Stimulated activated CD8-positive, alpha-beta memory T cell treated with anti-CD3 and anti-CD28 coated beads, Interleukin-12 subunit alpha, Interleukin-12 subunit beta, amount 100 ng/mL, for 24 hours (primary cell): ENCODE results near the gene FGF12.

Experiments used
- DNase-seq: peaks from one replicate; pipeline ENCODE4 v3.0.0-alpha.2; 2020; ENCODE audit errors: extremely low read depth

FGF12 gene

DNA sequence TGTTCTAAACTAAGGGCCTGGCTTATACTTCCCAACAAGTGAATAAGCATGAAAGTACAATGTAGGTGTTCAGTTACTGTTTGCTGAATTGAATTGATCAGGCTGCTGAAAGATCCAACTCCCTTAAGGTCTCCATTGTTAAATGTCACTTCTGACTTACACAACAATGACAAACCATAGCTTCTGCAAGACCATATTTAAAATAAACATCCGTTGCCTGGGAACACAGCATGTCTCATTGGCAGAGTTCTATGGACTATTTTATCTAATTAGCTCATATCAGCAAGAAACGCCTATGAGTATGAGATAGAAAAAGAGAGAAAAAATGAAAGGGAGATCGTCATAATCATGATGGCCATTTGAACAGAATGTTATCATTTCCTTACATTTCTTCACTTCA, 605.4 kb downstream of the FGF12 start:
- DNase-seq, result no peak

GRCh38 chr3:192108820-192109219, 618.5 kb downstream of the FGF12 start:
- DNase-seq, result no peak

DNA sequence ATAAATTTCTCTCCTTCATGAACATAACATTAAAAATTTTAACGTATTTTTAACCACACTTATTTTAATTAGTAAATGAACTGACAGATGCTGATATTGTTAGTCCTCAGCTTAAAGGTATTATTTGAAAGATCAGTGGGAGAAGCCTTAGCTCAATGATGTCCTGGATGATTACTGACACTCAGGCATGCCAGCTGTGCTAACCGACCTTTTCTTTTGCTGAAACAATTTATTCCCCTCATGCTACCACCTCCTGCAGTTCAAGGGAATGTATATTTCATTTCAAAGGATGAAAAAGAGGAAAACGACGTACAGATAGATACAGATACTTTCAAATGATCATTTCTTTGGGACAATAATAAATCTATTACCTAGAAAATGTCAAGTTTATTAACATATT, 620.8 kb downstream of the FGF12 start:
- DNase-seq, result no peak

DNA sequence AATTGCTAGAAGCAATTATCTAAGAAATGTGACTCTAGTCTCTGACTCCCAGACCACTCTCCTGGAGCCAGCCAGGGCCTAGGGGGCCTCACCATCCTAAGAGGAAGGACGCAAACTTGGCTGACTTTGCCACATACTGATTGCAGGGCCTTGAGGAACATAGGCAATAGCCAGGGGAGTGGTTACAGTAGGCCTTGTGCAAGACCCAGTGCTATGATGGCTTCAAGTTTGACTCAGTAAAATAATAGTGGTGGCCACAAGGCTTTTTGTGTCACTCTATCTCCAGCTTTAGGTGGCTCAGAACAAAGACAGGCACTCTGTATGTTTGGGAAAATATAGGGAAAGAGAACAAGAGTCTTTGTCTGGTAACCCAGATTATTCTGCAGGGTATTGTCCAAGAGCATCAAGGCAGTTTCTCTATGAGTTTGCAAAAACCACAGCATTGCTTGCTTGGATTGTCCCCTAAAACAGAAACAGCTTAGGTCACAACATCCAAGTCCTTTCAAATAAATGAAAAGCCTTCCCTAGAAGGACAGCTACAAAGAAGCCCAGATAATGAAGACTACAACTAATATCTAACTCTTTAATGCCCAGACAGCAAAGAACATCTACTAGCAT, 634.8 kb downstream of the FGF12 start:
- no peak for DNase-seq

DNA sequence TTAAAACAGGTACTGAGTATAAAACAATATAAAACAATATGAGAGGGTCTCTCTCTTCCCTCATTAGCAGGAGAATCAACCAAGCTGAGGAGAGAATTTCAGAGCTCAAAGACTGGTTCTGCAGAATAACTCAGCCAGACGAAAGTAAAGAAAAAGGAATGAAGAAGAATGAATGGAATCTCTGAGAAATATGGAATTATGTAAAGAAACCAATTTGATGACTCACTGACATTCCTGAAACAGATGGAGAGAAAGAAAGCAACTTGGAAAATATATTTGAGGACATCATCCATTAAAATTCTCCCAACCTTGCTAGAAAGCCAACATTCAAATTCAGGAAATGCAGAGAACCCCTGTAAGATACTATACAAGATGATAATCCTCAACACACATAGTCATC, 635.5 kb downstream of the FGF12 start:
- no peak for DNase-seq

GRCh38 chr3:192090586-192090985, 636.8 kb downstream of the FGF12 start:
- no peak for DNase-seq
